ENCODE results near the gene FAM83C. TPM values are rescaled to one million over a fixed set of nuclear protein-coding genes. Genes with fewer than 3 reads are reported as not detected.

FAM83C gene
- total RNA-seq, 1 experiment from 2014 or later, result not detected

GRCh38 chr20:35295674-35296073 lies 3.4 kb upstream of the FAM83C start:
- no TSS peak for BruUV-seq (replicated peaks)
- H3K9me3 ChIP-seq (ENCODE audit: low read depth, low read length, poor library complexity, severe bottlenecking), result no peaks in the 10 kb centered on the region
- intact Hi-C loops (cut with micrococcal nuclease; ENCODE audit: unreplicated experiment), result no loop called here
- no peak for DNase-seq (ENCODE audit: low spot score)
- H3K36me3 ChIP-seq (ENCODE audit: insufficient read depth, low read length, poor library complexity, severe bottlenecking), result no peaks in the 10 kb centered on the region
- H3K27me3 ChIP-seq (replicated peaks; ENCODE audit: insufficient read depth, low read depth, low read length, poor library complexity), result no peaks in the 10 kb centered on the region
- ChIA-PET POLR2A (ENCODE audit: low non-redundant PET) (interaction anchor here (0.7 kb wide), 1 partner anchor 72 kb away, joined by 3 read pairs; no protein-coding TSS in a partner anchor), CTCF (no interaction called here)
- H3K4me3 ChIP-seq (ENCODE audit: low read depth, low read length, poor library complexity, severe bottlenecking), result no peak overlapping the region
- H3K4me1 ChIP-seq (ENCODE audit: insufficient read depth, low read length, poor library complexity, severe bottlenecking), result no peaks in the 10 kb centered on the region
- no peak overlapping the region for H3K27ac ChIP-seq (ENCODE audit: low read depth, low read length, poor library complexity, severe bottlenecking)
- no peak for TF ChIP-seq CTCF (conservative IDR thresholded peaks at IDR 0.05; ENCODE audit: low read depth, low read length)
- TF ChIP-seq EZH2 (IDR thresholded peaks at IDR 0.05; ENCODE audit: borderline replicate concordance, low read depth, low read length, poor library complexity, severe bottlenecking), result no peak

- DNase-seq (ENCODE audit: low spot score), result no peak
- no peak overlapping the region for H3K27ac ChIP-seq (ENCODE audit: low read depth, low read length, poor library complexity, severe bottlenecking)
- intact Hi-C loops (cut with micrococcal nuclease; ENCODE audit: unreplicated experiment), result no loop called here
- H3K4me3 ChIP-seq (ENCODE audit: low read depth, low read length, poor library complexity, severe bottlenecking), result no peak overlapping the region
- H3K4me1 ChIP-seq (ENCODE audit: insufficient read depth, low read length, poor library complexity, severe bottlenecking), result no peaks in the 10 kb centered on the region
- no peaks in the 10 kb centered on the region for H3K9me3 ChIP-seq (ENCODE audit: low read depth, low read length, poor library complexity, severe bottlenecking)
- H3K36me3 ChIP-seq (ENCODE audit: insufficient read depth, low read length, poor library complexity, severe bottlenecking), result no peaks in the 10 kb centered on the region
- ChIA-PET POLR2A (ENCODE audit: low non-redundant PET) (interaction anchor here (0.7 kb wide), 1 partner anchor 73 kb away, joined by 3 read pairs; no protein-coding TSS in a partner anchor), CTCF (no interaction called here)
- TF ChIP-seq EZH2 (IDR thresholded peaks at IDR 0.05; ENCODE audit: borderline replicate concordance, low read depth, low read length, poor library complexity, severe bottlenecking) (no peak), CTCF (conservative IDR thresholded peaks at IDR 0.05; ENCODE audit: low read depth, low read length) (no peak)
- H3K27me3 ChIP-seq (replicated peaks; ENCODE audit: insufficient read depth, low read depth, low read length, poor library complexity), result no peaks in the 10 kb centered on the region
- BruUV-seq (replicated peaks), result no TSS peak
Measured at GRCh38 chr20:35295058-35295457, 2.8 kb upstream of the FAM83C start.

- ChIA-PET CTCF (interaction anchor here (0.6 kb wide), 1 partner anchor 67 kb away, joined by 4 read pairs; no protein-coding TSS in a partner anchor), POLR2A (ENCODE audit: low non-redundant PET) (no interaction called here)
- Histone ChIP-seq H3K27me3 (replicated peaks; ENCODE audit: insufficient read depth, low read depth, low read length, poor library complexity) (no peaks in the 10 kb centered on the region), H3K27ac (ENCODE audit: low read depth, low read length, poor library complexity, severe bottlenecking) (no peak overlapping the region), H3K4me1 (ENCODE audit: insufficient read depth, low read length, poor library complexity, severe bottlenecking) (no peaks in the 10 kb centered on the region), H3K36me3 (ENCODE audit: insufficient read depth, low read length, poor library complexity, severe bottlenecking) (no peaks in the 10 kb centered on the region), H3K9me3 (ENCODE audit: low read depth, low read length, poor library complexity, severe bottlenecking) (no peaks in the 10 kb centered on the region), H3K4me3 (ENCODE audit: low read depth, low read length, poor library complexity, severe bottlenecking) (no peak overlapping the region)
- no peak for DNase-seq (ENCODE audit: low spot score)
- BruUV-seq (replicated peaks), result no TSS peak
- intact Hi-C loops (cut with micrococcal nuclease; ENCODE audit: unreplicated experiment), result no loop called here
- TF ChIP-seq CTCF (conservative IDR thresholded peaks at IDR 0.05; ENCODE audit: low read depth, low read length) (no peak), EZH2 (IDR thresholded peaks at IDR 0.05; ENCODE audit: borderline replicate concordance, low read depth, low read length, poor library complexity, severe bottlenecking) (no peak)
Measured at GRCh38 chr20:35294293-35294685, 2.1 kb upstream of the FAM83C start.

Measured in A673 (cell line).